ENCODE data around the gene MIPOL1.
"Not testable (repeated sequence)": the region's sequence is repeated elsewhere in the genome, so short reads cannot be mapped to it uniquely, and the experiment has no call there.

The MIPOL1 gene

GRCh38 chr14:37447883-37448391 is 250.2 kb downstream of the MIPOL1 start:
- DNase-seq: no peak

GRCh38 chr14:37452323-37452722 is 254.6 kb downstream of the MIPOL1 start:
- no peak for DNase-seq

GRCh38 chr14:37453985-37454384 is 256.2 kb downstream of the MIPOL1 start:
- no peak for DNase-seq

GRCh38 chr14:37457334-37457733 is 259.6 kb downstream of the MIPOL1 start:
- DNase-seq: no peak

GRCh38 chr14:37462426-37462825 is 264.7 kb downstream of the MIPOL1 start:
- not testable (repeated sequence) for DNase-seq

GRCh38 chr14:37464192-37464858 is 266.6 kb downstream of the MIPOL1 start:
- DNase-seq: no peak

GRCh38 chr14:37466003-37466622 is 268.4 kb downstream of the MIPOL1 start:
- no peak for DNase-seq

GRCh38 chr14:37466623-37467088 is 268.9 kb downstream of the MIPOL1 start:
- DNase-seq: no peak

GRCh38 chr14:37469650-37470049 is 271.9 kb downstream of the MIPOL1 start:
- DNase-seq: no peak

GRCh38 chr14:37470251-37470650 is 272.5 kb downstream of the MIPOL1 start:
- DNase-seq: no peak

GRCh38 chr14:37472906-37473305 is 275.2 kb downstream of the MIPOL1 start:
- no peak for DNase-seq

GRCh38 chr14:37474191-37474590 is 276.5 kb downstream of the MIPOL1 start:
- no peak for DNase-seq

GRCh38 chr14:37480446-37481290 is 282.9 kb downstream of the MIPOL1 start:
- no peak for DNase-seq

- DNase-seq: no peak
Measured at GRCh38 chr14:37482428-37482827, 284.7 kb downstream of the MIPOL1 start.

GRCh38 chr14:37483672-37484071 is 285.9 kb downstream of the MIPOL1 start:
- DNase-seq: no peak

- no peak for DNase-seq
Measured at GRCh38 chr14:37490607-37491006, 292.9 kb downstream of the MIPOL1 start.

GRCh38 chr14:37491076-37491475 is 293.3 kb downstream of the MIPOL1 start:
- no peak for DNase-seq

- DNase-seq: no peak
Measured at GRCh38 chr14:37493606-37494005, 295.9 kb downstream of the MIPOL1 start.

GRCh38 chr14:37497422-37497821 is 299.7 kb downstream of the MIPOL1 start:
- DNase-seq: no peak

- DNase-seq: no peak
Measured at GRCh38 chr14:37501877-37502276, 304.1 kb downstream of the MIPOL1 start.

GRCh38 chr14:37508503-37508902 is 310.8 kb downstream of the MIPOL1 start:
- no peak for DNase-seq

GRCh38 chr14:37512173-37512572 is 314.4 kb downstream of the MIPOL1 start:
- DNase-seq: no peak
